ENCODE measurements around the gene TUBGCP2.

Gene TUBGCP2

DNA sequence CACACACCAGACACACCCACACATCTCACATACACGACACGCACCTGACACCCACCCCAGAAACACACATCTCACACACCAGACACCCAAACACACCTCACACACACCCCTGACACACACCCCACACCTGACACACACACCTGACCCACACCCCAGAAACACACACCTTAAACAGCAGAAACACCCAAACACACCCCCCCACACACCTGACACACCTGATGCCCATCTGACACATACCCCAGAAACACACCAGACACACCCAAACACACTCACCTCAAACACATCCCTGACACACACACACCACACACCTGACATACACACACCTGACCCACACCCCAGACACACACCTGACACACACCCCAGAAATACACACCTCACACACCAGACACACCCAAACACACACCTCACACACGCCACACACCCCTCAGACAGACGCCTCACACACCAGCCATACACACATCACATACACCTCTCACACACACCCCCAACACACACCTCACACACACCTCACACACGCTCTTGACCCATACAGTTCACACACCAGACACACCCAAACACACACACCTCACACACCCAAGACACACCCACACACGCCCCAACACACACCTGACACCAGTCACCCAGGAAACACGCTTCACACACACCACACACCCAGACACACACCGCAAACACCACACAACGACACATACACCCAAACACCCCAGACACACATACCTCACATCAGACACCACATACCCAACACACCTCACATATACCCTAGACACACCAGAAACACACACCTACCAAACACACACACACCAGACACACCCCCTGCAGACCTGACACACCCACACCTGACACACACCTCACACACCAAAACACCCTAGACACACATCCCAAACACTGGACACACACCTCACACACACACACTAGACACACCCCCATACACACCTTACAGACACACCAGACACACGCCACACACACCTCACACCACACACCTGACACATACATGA, 29.7 kb upstream of the TUBGCP2 start:
- Histone ChIP-seq H3K27me3 (peaks cover 32% of the 10 kb centered on the region), H3K36me3 (no peaks in the 10 kb centered on the region), H3K9me3 (no peaks in the 10 kb centered on the region), H3K4me3 (ENCODE audit: low read depth, low read length) (no peak overlapping the region), H3K4me1 (no peaks in the 10 kb centered on the region)
- no peak for DNase-seq
- TF ChIP-seq, protein P1, sequence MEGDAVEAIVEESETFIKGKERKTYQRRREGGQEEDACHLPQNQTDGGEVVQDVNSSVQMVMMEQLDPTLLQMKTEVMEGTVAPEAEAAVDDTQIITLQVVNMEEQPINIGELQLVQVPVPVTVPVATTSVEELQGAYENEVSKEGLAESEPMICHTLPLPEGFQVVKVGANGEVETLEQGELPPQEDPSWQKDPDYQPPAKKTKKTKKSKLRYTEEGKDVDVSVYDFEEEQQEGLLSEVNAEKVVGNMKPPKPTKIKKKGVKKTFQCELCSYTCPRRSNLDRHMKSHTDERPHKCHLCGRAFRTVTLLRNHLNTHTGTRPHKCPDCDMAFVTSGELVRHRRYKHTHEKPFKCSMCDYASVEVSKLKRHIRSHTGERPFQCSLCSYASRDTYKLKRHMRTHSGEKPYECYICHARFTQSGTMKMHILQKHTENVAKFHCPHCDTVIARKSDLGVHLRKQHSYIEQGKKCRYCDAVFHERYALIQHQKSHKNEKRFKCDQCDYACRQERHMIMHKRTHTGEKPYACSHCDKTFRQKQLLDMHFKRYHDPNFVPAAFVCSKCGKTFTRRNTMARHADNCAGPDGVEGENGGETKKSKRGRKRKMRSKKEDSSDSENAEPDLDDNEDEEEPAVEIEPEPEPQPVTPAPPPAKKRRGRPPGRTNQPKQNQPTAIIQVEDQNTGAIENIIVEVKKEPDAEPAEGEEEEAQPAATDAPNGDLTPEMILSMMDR (IDR thresholded peaks at IDR 0.05; ENCODE audit: low read depth, low read length): no peak

DNA sequence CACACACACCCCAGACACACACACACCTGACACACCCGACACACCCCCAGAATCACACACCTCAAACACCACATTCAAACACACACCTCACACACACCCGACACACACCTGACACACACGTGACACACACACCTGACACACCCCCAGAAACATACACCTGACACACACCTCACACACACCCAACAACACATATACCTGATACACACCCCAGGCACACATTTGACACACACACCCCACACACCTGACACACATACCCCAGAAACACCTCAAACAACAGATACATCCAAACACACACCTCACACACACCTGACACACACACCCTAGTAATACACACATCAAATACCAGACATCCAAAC, 28.7 kb upstream of the TUBGCP2 start:
- H3K9me3 ChIP-seq: no peaks in the 10 kb centered on the region
- H3K4me3 ChIP-seq (ENCODE audit: low read depth, low read length): no peak overlapping the region
- TF ChIP-seq, protein P1 (IDR thresholded peaks at IDR 0.05; ENCODE audit: low read depth, low read length): no peak
- peaks cover 35% of the 10 kb centered on the region for H3K27me3 ChIP-seq
- no peaks in the 10 kb centered on the region for H3K4me1 ChIP-seq
- H3K36me3 ChIP-seq: no peaks in the 10 kb centered on the region
- DNase-seq: no peak

DNA sequence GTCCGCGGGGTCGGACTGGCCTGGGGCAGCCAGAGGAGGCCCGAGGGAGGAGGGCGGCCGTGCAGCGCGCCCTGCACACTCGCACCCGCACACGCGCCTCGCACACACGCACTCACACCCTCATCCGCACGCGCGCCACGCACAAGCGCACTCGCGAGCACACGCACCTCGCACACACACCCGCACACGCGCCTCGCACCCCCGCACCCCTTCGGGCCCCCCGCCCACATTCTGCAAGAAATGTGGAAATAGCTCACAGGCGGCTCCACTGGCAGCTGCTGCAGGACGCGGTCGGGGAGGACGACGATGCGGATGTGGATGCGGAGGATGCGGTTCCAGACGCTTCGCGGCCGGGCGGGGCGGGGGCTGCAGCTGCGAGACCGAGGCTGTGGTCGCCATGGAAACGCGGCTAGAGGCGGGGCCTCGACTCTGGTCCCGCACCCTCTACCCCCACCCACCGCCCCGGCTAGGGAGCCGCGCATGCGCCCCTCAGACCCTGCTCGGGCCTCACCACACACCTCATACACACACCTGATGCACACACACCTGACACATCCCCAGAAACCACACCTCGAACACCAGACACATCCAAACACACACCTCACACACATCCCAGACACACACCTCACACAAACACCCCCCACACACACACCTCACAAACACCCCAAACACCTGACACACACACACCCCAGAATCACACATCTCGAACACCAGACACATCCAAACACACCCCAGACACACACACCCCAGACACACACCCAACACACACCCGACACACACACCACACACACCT, 28.1 kb upstream of the TUBGCP2 start, which contains the start of gene CALY:
CALY (minus strand) TSS at position 320 of the 793 bp plus-strand sequence. CDS start 7,907 bp downstream, outside the sequence.
- Histone ChIP-seq H3K36me3 (no peaks in the 10 kb centered on the region), H3K4me3 (ENCODE audit: low read depth, low read length) (no peak within 1 kb of the TSS), H3K4me1 (no peaks in the 10 kb centered on the region), H3K27me3 (peaks cover 40% of the 10 kb centered on the region), H3K9me3 (no peaks in the 10 kb centered on the region)
- TF ChIP-seq, protein P1 (IDR thresholded peaks at IDR 0.05; ENCODE audit: low read depth, low read length): no peak
- peak; percentile 66 for DNase-seq

DNA sequence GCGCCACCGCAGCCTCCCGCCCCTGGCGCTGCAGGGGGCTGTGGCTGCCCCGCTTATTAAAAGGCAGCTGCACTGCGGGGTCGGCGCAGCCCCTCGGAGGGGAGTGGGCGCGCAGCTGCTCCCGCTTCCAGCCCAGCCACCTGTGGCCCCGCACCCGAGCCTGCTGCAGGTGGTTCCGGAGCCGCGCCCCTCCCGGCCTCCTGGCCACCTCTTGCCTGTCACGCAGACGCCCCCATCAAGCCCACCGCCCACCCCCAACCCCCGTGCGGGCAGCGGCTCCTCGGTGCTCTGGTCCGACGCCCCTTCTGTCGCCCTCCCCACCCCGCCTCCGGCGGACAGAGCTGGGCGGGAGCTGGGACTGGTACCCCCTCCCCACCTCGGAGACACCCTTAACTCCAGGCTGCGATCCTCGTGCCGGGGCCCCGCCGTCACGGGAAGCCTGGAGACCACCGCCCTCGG, 27.5 kb upstream of the TUBGCP2 start:
- H3K27me3 ChIP-seq: peaks cover 46% of the 10 kb centered on the region
- no peak overlapping the region for H3K4me3 ChIP-seq (ENCODE audit: low read depth, low read length)
- no peak for DNase-seq
- no peaks in the 10 kb centered on the region for H3K9me3 ChIP-seq
- no peaks in the 10 kb centered on the region for H3K36me3 ChIP-seq
- no peaks in the 10 kb centered on the region for H3K4me1 ChIP-seq
- TF ChIP-seq, protein P1 (IDR thresholded peaks at IDR 0.05; ENCODE audit: low read depth, low read length): no peak

DNA sequence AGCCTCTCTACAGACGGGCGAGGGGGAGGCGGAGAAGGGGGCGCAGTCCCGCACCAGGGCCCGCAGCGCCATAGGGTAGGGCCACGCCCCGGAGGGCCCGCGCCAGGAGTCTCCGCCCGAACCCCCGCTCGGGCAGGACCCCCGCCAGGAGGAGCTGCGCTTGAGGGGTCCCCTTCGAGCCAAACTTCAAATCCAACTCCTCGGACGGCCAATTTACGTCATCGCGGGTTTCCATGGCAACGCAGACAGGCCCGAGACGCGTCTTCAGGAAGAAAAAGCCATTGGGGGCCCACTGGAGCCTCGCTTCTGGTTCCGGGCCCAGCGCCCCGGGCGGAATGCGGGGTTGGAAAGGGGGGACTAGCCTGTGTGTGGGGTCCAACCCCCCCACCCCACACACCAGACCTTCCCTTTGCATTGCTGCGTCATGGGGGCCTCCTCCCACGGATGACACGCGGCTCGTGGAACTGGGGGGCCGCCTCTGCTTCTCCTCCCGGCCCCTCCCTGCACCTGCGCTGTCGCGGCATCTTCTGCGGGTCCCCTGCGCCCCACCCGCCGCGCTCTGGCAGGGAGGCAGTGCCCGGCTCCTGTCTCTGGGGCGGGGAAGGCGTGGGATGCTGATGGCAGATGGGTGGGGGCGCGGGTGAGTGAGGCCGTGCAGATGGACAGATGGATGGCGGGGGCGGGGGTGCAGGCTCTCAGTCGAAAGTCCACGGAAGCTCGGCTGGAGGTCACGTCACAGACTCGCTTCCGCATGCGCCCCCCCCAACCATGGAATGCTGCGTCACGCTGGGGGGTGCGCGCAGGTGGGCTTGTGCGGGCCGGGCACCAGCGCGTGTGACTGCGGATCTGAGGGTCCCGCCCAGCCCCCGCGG, 26.8 kb upstream of the TUBGCP2 start:
- no peaks in the 10 kb centered on the region for H3K4me1 ChIP-seq
- no peak for DNase-seq
- no peaks in the 10 kb centered on the region for H3K36me3 ChIP-seq
- TF ChIP-seq, protein P1 (IDR thresholded peaks at IDR 0.05; ENCODE audit: low read depth, low read length): no peak
- no peaks in the 10 kb centered on the region for H3K9me3 ChIP-seq
- H3K27me3 ChIP-seq: peaks cover 51% of the 10 kb centered on the region
- H3K4me3 ChIP-seq (ENCODE audit: low read depth, low read length): no peak overlapping the region
